ENCODE results near the gene ADGRD2.

DNA sequence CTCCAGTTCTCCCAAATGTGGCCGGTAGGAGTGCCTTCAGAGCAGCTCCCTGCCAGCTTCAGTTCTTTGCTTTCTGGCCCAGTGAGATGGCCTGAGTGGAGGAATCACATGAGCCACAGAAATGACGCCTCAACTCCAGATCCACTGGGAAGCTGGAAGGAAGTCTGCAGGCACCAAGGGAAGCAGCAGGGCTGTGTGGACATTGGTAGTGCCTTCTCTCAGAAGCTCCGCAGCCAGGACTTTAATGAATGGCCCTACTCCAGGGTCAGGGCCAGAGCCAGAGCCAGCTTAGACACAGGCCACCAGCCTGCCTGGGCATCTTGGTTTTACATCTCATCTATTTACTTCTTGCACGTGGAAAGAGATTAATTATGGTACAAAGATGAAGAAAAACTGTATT is 23.0 kb upstream of the ADGRD2 start:
- TF ChIP-seq EZH2 (IDR thresholded peaks at IDR 0.05; ENCODE audit: low read length, unreplicated experiment), result no peak
- TF ChIP-seq, protein P1, sequence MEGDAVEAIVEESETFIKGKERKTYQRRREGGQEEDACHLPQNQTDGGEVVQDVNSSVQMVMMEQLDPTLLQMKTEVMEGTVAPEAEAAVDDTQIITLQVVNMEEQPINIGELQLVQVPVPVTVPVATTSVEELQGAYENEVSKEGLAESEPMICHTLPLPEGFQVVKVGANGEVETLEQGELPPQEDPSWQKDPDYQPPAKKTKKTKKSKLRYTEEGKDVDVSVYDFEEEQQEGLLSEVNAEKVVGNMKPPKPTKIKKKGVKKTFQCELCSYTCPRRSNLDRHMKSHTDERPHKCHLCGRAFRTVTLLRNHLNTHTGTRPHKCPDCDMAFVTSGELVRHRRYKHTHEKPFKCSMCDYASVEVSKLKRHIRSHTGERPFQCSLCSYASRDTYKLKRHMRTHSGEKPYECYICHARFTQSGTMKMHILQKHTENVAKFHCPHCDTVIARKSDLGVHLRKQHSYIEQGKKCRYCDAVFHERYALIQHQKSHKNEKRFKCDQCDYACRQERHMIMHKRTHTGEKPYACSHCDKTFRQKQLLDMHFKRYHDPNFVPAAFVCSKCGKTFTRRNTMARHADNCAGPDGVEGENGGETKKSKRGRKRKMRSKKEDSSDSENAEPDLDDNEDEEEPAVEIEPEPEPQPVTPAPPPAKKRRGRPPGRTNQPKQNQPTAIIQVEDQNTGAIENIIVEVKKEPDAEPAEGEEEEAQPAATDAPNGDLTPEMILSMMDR (conservative IDR thresholded peaks at IDR 0.05; ENCODE audit: low read depth, low read length), result no peak

Data from PC-3 (cell line).